GM23248 (cell line): ENCODE data around the gene STX10. TPM values are rescaled to one million over a fixed set of nuclear protein-coding genes. Genes with fewer than 3 reads are reported as not detected.

Experiments used
- DNase-seq: peaks from one replicate; pipeline ENCODE4 v3.0.0-alpha.2; 2015
- H2AFZ ChIP-seq: fragments of 200-600 bp; sonication (generic); 2 replicates; pipeline ENCODE4 v1.6.1; 2016; ENCODE audit warnings: antibody characterized with exemption
- H3F3A ChIP-seq: fragments of 200-600 bp; sonication (generic); 2 replicates; pipeline ENCODE4 v1.6.1; 2016; ENCODE audit warnings: mild to moderate bottlenecking, antibody characterized with exemption, mixed run types; ENCODE audit not compliant: insufficient read depth
- H3K27ac ChIP-seq: fragments of 200-600 bp; sonication (generic); 2 replicates; pipeline ENCODE4 v1.5.1; 2016; ENCODE audit warnings: mild to moderate bottlenecking
- H3K27me3 ChIP-seq: fragments of 200-600 bp; sonication (generic); replicated peaks from 2 replicates; pipeline ENCODE4 v1.6.1; 2016; ENCODE audit warnings: mild to moderate bottlenecking; ENCODE audit not compliant: insufficient read depth
- H3K36me3 ChIP-seq: fragments of 200-600 bp; sonication (generic); 2 replicates; pipeline ENCODE4 v1.6.1; 2016; ENCODE audit warnings: low read depth, mild to moderate bottlenecking
- H3K4me1 ChIP-seq: fragments of 200-600 bp; sonication (generic); 2 replicates; pipeline ENCODE4 v1.6.1; 2016; ENCODE audit warnings: mild to moderate bottlenecking; ENCODE audit not compliant: insufficient read depth
- H3K4me2 ChIP-seq: fragments of 200-600 bp; sonication (generic); one replicate; pipeline ENCODE4 v1.6.1; 2016; ENCODE audit warnings: mild to moderate bottlenecking; ENCODE audit not compliant: unreplicated experiment
- H3K4me3 ChIP-seq: fragments of 200-600 bp; sonication (generic); 2 replicates; pipeline ENCODE4 v1.5.1; 2016; ENCODE audit warnings: mild to moderate bottlenecking
- H3K79me2 ChIP-seq: fragments of 200-600 bp; sonication (generic); 2 replicates; pipeline ENCODE4 v1.6.1; 2016; ENCODE audit warnings: mild to moderate bottlenecking; ENCODE audit not compliant: insufficient read depth
- H3K9ac ChIP-seq: fragments of 200-600 bp; sonication (generic); 2 replicates; pipeline ENCODE4 v1.6.1; 2016; ENCODE audit warnings: mild to moderate bottlenecking
- H3K9me2 ChIP-seq: fragments of 200-600 bp; sonication (generic); 2 replicates; pipeline ENCODE4 v1.6.1; 2016; ENCODE audit warnings: mixed run types, mild to moderate bottlenecking, moderate library complexity; ENCODE audit not compliant: insufficient read depth
- H3K9me3 ChIP-seq: fragments of 200-600 bp; sonication (generic); one replicate; pipeline ENCODE4 v1.6.1; 2017; ENCODE audit warnings: low read depth
- H4K20me1 ChIP-seq: fragments of 200-600 bp; sonication (generic); 2 replicates; pipeline ENCODE4 v1.6.0; 2016; ENCODE audit not compliant: insufficient read depth
- EZH2 ChIP-seq: fragments of 200-600 bp; sonication (generic); IDR thresholded peaks from 2 replicates; pipeline ENCODE4 v1.6.1; 2018; ENCODE audit warnings: antibody characterized with exemption, mild to moderate bottlenecking; ENCODE audit not compliant: insufficient read depth, poor library complexity, severe bottlenecking
- EZH2phosphoT487 ChIP-seq: fragments of 200-600 bp; sonication (generic); IDR thresholded peaks from 2 replicates; pipeline ENCODE4 v1.6.1; 2018; ENCODE audit warnings: antibody characterized with exemption, moderate library complexity, mild to moderate bottlenecking, low read depth; ENCODE audit not compliant: insufficient read depth
- WGBS, 2 experiments: methylation state at CpG; one replicate each; pipeline ENCODE4 v1.1.6; 2015 to 2017; ENCODE audit warnings: low lambda C conversion rate in 2 of 2, low coverage in 1 of 2; ENCODE audit errors: missing lambda C conversion rate in 2 of 2; 5-methylcytosine and 5-hydroxymethylcytosine counted together
- in situ Hi-C: fragments of 300-500 bp; cut with MboI; formaldehyde crosslinking; loops from 2 replicates; pipeline ENCODE4 v1.15.0; 2020
- polyA plus RNA-seq: library from polyadenylated mRNA; unstranded; fragments of >200 nt; fragmentation: Nextera tagmentation; extraction: Ambion mirVana; gene quantifications from 2 replicates; pipeline ENCODE4 v1.2.1, GENCODE V29; 2016
- total RNA-seq: library from RNA; depleted of rRNA; stranded (reverse); fragments of >200 nt; shearing (Covaris generic); gene quantifications from 2 replicates; pipeline ENCODE4 v1.2.3, GENCODE V29; 2014

Gene STX10
- total and polyA plus RNA-seq, 2 experiments from 2014 or later = 62.4 to 80.5 TPM

DNA sequence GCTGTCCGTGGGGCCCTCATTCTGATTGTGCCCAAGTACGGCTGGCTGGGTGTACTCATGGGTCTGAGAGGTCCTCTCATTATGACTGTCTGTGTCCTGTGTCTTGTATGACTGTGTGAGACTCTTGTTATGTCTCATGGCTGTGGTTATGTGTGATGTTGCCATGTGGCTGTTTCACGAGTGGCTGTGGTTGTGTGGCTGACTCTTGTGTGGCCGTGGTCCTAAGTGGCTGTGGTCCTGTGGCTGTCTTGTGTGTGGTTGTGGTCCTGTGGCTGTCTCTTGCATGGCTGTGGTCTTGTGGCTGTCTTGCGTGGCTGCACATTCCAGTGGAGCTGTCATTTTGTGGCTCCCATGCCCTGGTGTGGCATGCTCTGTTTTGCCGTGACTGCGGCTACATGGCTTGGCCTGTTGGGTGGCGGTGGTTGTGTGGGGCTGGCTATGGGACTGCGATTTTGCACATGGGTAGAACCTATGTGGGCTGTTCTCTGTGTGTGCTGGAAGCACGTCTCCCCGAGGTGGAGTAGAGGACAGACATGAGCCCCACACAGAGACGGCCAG lies 50.1 kb downstream of the STX10 start:
- H3K4me3 ChIP-seq = no peak overlapping the region
- peak; percentile 50 for DNase-seq
- H3K9me2 ChIP-seq = no peaks in the 10 kb centered on the region
- no peak overlapping the region for H3K4me2 ChIP-seq
- TF ChIP-seq EZH2 = no peak
- TF ChIP-seq EZH2phosphoT487 = no peak
- H3F3A ChIP-seq = peaks cover 7% of the 10 kb centered on the region; the same call in 1 of the 2 replicates
- no peaks in the 10 kb centered on the region; the same call in 1 of the 2 replicates for H3K36me3 ChIP-seq
- H3K4me1 ChIP-seq = peaks cover 2% of the 10 kb centered on the region; the same call in 1 of the 2 replicates
- in situ Hi-C loops = no loop called here
- no peak overlapping the region for H3K9ac ChIP-seq
- no peak overlapping the region for H2AFZ ChIP-seq
- 86 to 87% methylated on average over 12 of the region's 12 CpGs for WGBS, 2 experiments
- no peaks in the 10 kb centered on the region for H4K20me1 ChIP-seq
- H3K27ac ChIP-seq = no peak overlapping the region
- no peaks in the 10 kb centered on the region for H3K9me3 ChIP-seq
- peaks cover 8% of the 10 kb centered on the region for H3K79me2 ChIP-seq
- H3K27me3 ChIP-seq = no peaks in the 10 kb centered on the region

DNA sequence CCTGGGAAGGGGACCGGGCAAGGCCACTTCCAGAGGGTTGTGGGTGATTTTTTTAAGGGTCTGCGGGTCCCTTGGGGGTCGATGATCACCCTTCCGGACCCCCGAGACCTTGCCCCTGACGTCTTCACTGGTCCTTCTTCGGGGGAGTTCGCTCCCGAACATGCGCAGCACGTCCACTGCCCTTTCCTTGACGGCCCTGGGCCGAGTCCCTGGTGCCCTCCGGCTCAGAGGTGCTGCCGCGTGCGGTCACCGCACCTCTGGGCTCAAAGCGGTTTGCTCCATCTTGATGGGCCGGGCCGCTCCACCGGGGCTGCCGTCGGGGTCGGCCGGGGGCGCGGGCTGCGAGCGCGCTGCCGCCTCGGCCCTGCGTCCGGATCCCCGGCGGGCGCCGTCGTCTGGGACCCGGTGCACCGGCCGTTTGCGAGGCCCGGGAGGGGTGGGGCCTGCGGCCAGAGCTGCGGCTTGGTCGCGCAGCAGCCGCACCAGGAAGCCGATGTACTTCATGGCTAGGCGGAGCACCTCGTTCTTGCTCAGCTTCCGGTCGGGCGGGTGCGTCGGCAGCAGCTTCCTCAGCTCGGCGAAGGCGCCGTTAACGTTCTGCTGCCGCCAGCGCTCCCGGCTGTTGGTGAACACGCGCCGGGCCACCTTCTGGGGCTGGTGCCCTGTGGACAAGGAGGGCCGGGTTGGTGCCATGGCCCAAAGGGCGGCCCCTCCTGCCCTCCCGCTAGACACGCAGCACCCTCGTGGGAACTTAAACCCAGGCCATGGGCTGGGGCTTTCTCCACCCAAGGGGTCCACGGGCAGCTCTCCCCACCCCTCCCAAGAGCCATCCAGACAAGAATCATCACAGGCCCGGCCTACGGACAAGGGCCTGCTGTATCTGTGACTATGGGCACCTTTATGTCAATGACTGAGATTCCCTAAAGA lies 50.8 kb downstream of the STX10 start:
- Histone ChIP-seq H3K4me3 (no peak overlapping the region), H3K9ac (no peak overlapping the region), H3K9me2 (no peaks in the 10 kb centered on the region), H3F3A (peaks cover 7% of the 10 kb centered on the region; the same call in 1 of the 2 replicates), H3K4me2 (no peak overlapping the region), H2AFZ (no peak overlapping the region), H3K36me3 (peaks cover 1% of the 10 kb centered on the region; the same call in 1 of the 2 replicates), H4K20me1 (no peaks in the 10 kb centered on the region), H3K9me3 (no peaks in the 10 kb centered on the region), H3K4me1 (peaks cover 2% of the 10 kb centered on the region), H3K79me2 (peaks cover 13% of the 10 kb centered on the region), H3K27me3 (no peaks in the 10 kb centered on the region), H3K27ac (no peak overlapping the region)
- TF ChIP-seq EZH2 (no peak), EZH2phosphoT487 (no peak)
- 84 to 86% methylated on average over 49 to 77 of the region's 77 CpGs for WGBS, 2 experiments
- in situ Hi-C loops = loop anchor here (10.0 kb wide), 1 partner anchor 115 kb away; no protein-coding TSS in a partner anchor
- no peak for DNase-seq

DNA sequence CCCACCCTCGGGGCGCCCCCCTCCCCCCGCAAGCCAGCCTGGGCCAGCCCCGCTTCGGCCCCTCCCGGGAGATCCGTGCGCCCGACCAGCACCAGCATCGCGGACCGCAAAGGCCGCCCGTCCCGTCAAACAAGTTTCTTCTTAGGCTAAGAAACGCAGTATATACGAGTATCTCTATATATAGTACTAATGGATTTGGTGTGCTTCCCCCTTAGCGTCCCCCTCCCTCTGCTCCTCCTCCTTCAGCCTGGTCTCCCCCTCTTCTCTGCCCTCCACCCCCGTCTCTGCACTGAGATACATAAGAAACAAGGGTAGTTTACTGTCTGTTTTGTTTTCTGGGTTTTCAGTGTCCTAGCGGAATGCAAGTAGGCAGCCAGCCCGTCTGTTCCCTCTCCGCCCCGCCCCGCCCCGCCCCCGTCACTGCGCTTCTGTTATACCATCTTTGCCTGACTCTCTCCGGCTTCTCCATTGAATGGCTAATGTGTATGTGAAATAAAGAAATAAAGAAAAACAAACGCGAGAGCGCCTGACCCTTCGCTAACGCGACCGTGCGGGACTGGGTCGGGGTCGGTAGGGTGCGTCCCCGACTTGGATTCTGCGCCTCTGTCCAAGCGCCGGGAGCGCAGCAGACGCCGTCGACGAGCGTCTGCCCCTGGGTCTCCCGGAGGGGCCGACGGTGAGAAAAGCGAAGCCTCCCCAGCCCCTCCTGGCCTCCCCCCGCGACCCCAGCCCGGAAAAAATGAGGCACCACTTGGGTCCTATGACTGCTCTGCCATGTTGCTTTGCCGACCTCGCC lies 51.7 kb downstream of the STX10 start:
- H4K20me1 ChIP-seq = no peaks in the 10 kb centered on the region
- H3K9me2 ChIP-seq = no peaks in the 10 kb centered on the region
- H3K9ac ChIP-seq = peak overlapping the region; percentile 28; the same call in 1 of the 2 replicates
- H2AFZ ChIP-seq = no peak overlapping the region
- WGBS, 2 experiments = 28 to 35% methylated on average over 45 to 58 of the region's 58 CpGs
- H3K36me3 ChIP-seq = peaks cover 3% of the 10 kb centered on the region; the same call in 1 of the 2 replicates
- TF ChIP-seq EZH2 (no peak), EZH2phosphoT487 (no peak)
- H3K27ac ChIP-seq = 0 out of 2 replicates have a peak overlapping the region, but pooled peaks have one; percentile 18
- H3K9me3 ChIP-seq = no peaks in the 10 kb centered on the region
- in situ Hi-C loops = loop anchor here (10.0 kb wide), 1 partner anchor 114 kb away; no protein-coding TSS in a partner anchor
- peaks cover 17% of the 10 kb centered on the region for H3K79me2 ChIP-seq
- peak; percentile 77 for DNase-seq
- no peak overlapping the region for H3K4me2 ChIP-seq
- no peak overlapping the region for H3K4me3 ChIP-seq
- H3F3A ChIP-seq = peaks cover 9% of the 10 kb centered on the region
- H3K4me1 ChIP-seq = peaks cover 7% of the 10 kb centered on the region
- H3K27me3 ChIP-seq = no peaks in the 10 kb centered on the region
